ENCODE data around the gene HGS.

Gene HGS

DNA sequence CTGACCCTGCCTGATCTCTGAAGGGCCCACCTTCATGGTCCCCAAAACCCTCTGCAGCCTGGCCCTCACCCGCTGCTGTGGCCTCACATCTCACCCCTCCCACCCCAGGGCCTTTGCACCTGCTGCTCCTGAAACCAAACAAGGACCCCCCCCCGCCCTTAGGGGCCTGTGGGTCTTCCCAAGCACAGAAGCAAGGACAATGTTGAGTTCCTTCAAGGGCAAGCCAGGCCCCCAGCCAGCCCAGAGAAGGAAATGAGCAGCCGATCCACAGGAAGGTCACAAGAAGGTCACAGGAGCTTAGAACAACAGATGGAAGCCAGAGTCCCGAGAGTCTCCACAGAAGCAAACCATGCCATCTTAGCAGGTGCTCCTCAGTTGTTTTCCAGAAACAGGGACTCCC, 27.0 kb upstream of the HGS start:
- DNase-seq, result no peak

DNA sequence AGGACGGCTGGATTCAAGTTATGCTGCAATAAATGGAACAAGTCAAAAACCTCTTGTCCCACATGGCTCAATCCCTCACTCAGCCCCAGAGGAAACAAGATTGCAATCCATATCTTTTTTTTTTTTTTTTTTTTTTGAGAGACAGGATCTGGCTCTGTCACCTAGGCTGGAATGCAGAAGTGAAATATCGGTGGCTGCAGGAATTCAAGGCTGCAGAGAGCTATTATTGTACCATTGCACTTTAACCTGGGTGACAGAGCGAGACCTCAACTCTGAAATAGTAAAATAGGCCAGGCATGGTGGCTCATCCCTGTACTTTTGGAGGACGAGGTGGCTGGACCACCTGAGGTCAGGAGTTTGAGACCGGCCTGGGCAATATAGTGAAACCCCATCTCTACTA, 24.8 kb upstream of the HGS start:
- no peak for DNase-seq

GRCh38 chr17:81660441-81660840, 23.4 kb upstream of the HGS start:
- DNase-seq, result no peak

- no peak for DNase-seq
Measured at GRCh38 chr17:81662002-81662401, 21.8 kb upstream of the HGS start.

- DNase-seq, result no peak
Measured at GRCh38 chr17:81664051-81664470, 19.8 kb upstream of the HGS start.

DNA sequence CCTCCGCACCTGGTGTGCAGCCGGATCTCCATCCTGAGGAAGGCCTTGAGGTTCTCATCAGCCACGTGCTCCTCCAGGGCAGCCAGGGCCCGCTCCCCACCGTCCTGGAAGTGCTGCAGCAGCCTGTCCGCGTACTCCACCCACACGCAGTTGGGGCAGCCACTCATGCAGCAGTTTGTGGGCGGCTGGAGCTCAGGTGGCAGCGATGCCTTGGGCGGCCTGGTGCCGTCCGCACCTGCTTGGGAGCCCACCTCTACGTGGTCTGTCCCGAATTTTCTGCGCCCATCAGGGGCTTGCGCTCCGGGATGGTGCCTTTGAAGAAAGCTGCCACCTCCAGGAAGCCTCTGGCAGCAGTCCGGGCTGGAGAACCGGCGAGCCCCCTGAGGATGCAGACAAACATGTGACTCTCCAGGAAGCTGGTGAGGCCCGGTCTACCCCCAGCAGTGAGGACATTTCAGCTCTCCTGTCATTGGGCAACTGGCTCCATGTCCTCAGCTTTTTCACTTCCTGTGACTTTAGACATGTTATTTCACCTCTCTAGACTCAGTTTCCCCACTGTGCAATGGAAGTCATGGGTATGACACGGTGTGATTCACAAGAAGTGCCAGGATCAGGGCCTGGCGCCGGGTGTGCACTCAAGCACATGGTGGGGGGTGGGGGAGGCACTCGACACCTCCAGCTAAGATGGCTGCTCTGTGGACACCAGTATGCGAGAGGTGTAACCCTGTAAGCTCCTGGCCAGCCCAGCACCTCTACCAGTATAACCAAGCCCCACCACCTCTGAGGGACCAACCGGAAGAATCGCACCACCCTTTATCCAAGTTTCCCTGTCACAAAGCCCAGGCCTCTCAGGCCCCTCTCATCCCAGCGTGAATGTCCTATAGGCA, 18.4 kb upstream of the HGS start:
- peak; percentile 24 for DNase-seq

DNA sequence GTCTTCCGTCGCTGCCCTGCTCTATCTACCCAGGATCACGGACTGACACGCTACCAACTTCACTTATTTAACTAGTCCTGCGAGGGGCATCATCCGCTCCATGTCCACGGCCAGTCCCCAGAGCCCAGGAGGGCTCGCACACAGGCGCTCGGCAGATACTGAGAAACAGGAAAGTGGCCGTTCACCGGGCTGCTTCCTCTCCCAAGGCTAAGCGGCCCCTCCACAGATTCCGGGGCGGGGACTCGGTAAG, 17.8 kb upstream of the HGS start:
- no peak for DNase-seq

DNA sequence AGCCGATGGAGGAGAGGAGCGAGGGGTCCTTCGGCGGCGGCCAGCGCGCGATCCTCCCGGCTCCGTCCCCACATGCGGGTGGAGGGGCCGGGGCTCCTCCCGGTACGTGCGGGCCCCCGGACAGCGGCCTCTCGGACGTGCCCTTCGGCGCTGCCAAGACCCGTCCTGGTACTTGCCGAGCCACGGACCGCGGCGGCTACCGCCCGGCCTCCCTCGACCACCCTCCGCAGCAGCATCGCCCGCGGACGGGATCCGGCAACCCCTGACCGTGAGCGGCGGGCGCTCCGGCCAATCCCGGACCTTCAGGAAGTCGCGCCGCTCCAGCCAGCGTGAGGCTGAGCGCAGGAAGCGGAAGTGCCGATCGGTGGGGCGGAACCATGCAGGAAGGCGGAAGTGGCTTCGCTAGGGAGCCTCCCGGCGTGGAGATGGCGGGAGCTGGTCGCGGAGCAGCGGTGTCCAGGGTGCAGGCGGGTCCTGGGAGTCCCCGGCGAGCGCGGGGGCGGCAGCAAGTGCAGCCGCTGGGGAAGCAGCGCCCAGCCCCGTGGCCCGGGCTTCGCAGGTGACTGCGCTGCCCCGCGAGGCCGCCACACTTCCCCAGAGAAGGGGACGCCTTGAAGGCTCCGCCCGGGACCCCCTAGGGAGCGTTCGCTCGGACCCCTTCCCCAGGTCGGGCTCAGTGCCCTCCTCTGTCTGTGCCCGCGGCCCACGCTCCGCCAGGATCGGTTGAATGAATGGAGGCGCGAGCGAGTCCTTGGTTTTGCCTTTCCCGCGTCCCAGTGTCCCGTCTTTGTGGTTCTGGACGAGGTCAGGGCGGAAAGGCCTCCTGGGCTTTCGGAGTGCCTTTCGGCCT, 17.2 kb upstream of the HGS start, which contains the start of the genes CCDC137 and OXLD1:
TSS of gene CCDC137 (plus strand) at position 396 of the 850 bp plus-strand sequence. CDS start at position 426, 30 bp downstream.
TSS of gene OXLD1 (minus strand) at position 264 of the 850 bp plus-strand sequence. CDS start at position 236, 28 bp downstream.
- DNase-seq, result peak; percentile 97

- no peak for DNase-seq
Measured at GRCh38 chr17:81667754-81668153, 16.1 kb upstream of the HGS start.

DNA sequence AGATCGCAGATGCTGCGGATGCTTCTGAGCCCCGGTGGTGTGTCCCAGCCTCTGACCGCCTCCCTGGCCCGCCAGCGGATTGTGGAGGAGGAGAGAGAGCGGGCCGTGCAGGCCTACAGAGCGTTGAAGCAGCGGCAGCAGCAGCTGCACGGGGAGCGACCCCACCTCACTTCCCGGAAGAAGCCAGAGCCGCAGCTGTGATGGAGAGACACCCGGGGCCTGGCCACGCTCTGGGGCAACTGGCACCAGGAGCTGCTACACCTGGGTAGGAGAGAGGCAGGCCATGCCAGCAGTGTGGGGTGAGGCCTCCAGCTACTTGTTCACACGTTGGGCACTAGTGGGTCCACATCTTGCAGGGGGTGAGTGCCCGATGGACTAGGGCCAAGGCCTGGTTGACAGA, 11.3 kb upstream of the HGS start:
- no peak for DNase-seq

DNA sequence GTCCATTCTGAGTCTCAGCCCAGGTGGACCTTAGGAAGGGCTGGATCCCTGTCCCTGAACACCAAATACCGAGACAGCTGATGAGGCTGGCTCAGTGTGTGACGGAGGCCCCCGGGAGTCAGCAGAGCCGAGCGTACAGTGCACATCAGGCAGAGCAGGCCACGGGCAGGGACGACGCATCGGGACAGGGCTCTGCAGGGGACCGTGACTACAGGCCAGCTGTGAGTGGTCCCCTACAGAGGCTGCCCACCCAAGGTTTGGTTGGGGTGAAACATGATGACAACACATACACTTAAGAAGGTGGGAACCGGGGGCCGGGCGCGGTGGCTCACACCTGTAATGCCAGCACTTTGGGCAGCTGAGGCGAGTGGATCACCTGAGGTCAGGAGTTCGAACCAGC, 10.9 kb upstream of the HGS start:
- no peak for DNase-seq

GRCh38 chr17:81673561-81674258, 10.1 kb upstream of the HGS start:
- DNase-seq, result no peak

GRCh38 chr17:81675515-81676221, 8.1 kb upstream of the HGS start:
- DNase-seq, result peak; percentile 28

DNA sequence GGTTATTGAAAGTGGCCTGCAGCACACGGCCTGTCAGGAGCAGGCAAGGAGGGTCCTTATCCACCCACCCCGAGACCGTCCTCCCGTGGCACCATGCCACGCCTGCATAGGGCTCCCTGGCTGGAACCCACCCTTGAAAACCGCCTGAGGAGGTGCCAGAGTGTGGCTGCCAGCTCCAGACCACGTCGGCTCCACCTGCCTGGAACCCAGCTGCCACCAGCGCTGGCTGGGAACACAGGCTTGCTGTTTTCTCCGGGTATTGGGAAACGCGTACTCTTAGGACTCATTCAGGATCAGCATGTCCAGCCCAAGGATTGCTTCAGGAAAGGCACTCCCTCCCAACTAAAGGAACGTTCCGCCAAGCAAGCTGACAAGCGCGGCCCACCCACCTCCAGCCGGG, 6.9 kb upstream of the HGS start:
- DNase-seq, result no peak

DNA sequence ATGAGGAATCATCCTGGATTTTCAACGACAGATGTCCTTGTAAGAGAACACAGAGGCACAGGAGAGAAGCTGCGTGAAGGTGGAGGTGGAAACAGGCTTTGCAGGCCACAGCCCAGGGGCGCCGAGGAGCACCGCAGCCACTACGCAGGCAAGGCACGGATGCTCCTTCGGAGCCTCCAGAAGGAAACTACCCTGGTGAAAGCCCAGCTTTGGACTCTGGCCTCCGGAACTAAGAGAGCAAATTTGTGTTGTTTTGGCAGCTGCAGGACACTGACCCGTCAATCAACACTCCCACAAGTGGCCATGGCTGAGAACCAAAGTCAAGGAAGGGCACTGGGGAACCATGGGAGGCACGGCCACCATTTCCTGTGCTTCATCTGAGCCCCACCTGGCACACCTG, 3.7 kb upstream of the HGS start:
- no peak for DNase-seq

GRCh38 chr17:81681672-81682071, 2.1 kb upstream of the HGS start:
- peak; percentile 96 for DNase-seq

DNA sequence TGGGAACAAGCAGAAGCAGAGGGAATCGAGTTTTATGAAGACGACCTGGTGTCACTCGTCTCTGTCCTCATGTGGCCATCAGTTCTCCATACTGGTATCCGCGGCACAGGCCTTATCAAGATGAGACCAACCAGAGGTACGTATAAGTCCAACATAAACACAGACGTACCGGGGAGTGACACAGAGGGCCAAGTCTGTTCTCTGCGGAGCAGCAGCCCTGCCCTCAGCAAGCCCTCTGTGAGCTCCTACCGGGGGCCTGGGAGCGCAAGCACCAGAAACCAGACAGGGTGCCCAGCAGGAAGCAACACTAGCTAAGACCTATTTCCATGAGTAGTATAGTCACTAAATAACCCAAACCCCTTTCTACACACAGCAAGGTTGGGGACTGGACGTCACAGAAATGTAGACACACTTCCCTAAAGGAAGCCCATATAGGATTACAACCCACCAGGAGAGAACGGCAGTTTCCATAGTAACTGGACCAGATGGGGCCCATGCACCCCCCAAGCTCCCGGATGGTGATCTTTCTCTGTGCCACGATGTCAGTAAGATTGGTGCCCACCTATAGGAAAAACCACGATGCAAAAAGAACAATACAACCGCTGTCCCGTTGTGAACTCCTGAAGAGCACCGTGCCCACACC, 1.1 kb upstream of the HGS start:
- no peak for DNase-seq

GRCh38 chr17:81683208-81683583, 615 bp upstream of the HGS start:
- DNase-seq, result peak; percentile 57

GRCh38 chr17:81684442-81684911, 666 bp downstream of the HGS start:
- no peak for DNase-seq

DNA sequence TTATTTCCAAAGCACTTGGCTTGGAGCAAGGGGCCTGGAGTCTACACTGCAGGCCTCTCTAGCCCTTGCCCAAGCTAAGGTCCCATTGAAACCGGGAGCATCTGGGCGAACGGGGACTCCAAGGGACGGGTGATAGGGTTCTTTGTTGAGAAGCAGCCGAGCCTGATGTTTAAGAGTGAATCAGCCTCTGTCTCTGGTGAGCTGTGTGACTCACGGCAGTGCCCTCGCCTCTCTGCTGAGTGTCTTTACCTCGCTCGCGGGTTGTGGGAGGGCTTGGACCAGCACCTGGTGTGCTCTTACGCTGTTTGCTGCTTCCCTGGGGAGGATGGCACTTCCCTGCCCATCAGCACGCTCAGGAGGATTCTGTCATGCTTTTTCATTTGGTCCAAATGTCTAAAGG, 1.3 kb downstream of the HGS start:
- DNase-seq, result no peak

- no peak for DNase-seq
Measured at GRCh38 chr17:81686614-81687013, 2.8 kb downstream of the HGS start.
